Endodermal cell (in vitro differentiated cells): ENCODE data around the gene CTNND2. TPM values are rescaled to one million over a fixed set of nuclear protein-coding genes. Genes with fewer than 3 reads are reported as not detected.
A peak's percentile ranks its signal among the peaks of the same experiment; 100 is the strongest.

Experiments used
- DNase-seq: peaks from one replicate; pipeline ENCODE4 v3.0.0-alpha.2; 2017
- H3K27ac ChIP-seq: 2 replicates; pipeline ENCODE4 v1.5.1; 2013; ENCODE audit warnings: mild to moderate bottlenecking, low read depth, low read length, moderate library complexity
- H3K27me3 ChIP-seq: 2 replicates; pipeline ENCODE4 v1.6.1; 2013; ENCODE audit warnings: mild to moderate bottlenecking, low read length, moderate library complexity; ENCODE audit not compliant: insufficient read depth, control insufficient read depth, poor library complexity, severe bottlenecking
- H3K36me3 ChIP-seq: 2 replicates; pipeline ENCODE4 v1.7.0; 2013; ENCODE audit warnings: mild to moderate bottlenecking, low read length, moderate library complexity; ENCODE audit not compliant: control insufficient read depth, insufficient read depth
- H3K4me1 ChIP-seq: one replicate; pipeline ENCODE4 v1.7.0; 2013; ENCODE audit warnings: low read length; ENCODE audit not compliant: control insufficient read depth, insufficient read depth
- H3K4me3 ChIP-seq: 2 replicates; pipeline ENCODE4 v1.5.1; 2013; ENCODE audit warnings: mild to moderate bottlenecking, low read length, moderate library complexity
- H3K9ac ChIP-seq: 2 replicates; pipeline ENCODE4 v1.6.1; 2013; ENCODE audit warnings: mild to moderate bottlenecking, low read length, moderate library complexity; ENCODE audit not compliant: poor library complexity, severe bottlenecking; ENCODE audit errors: extremely low read depth
- H3K9me3 ChIP-seq: 2 replicates; pipeline ENCODE4 v1.6.1; 2013; ENCODE audit warnings: mild to moderate bottlenecking, low read length, moderate library complexity; ENCODE audit not compliant: control insufficient read depth
- H3K27ac Mint-ChIP-seq: 2 replicates; pipeline ENCODE4 v1.8.0; 2020; ENCODE audit warnings: mixed read lengths
- H3K27me3 Mint-ChIP-seq: 2 replicates; pipeline ENCODE4 v1.8.0; 2021; ENCODE audit warnings: mild to moderate bottlenecking, mixed read lengths; ENCODE audit not compliant: insufficient read depth
- H3K36me3 Mint-ChIP-seq: 2 replicates; pipeline ENCODE4 v1.8.0; 2020; ENCODE audit warnings: low read depth, mixed read lengths
- H3K4me1 Mint-ChIP-seq: 2 replicates; pipeline ENCODE4 v1.8.0; 2020; ENCODE audit warnings: mixed read lengths
- H3K4me3 Mint-ChIP-seq: 2 replicates; pipeline ENCODE4 v1.8.0; 2020; ENCODE audit warnings: mild to moderate bottlenecking, moderate library complexity, mixed read lengths
- H3K9me3 Mint-ChIP-seq: 2 replicates; pipeline ENCODE4 v1.8.0; 2020; ENCODE audit warnings: mild to moderate bottlenecking, mixed read lengths
- CTCF ChIP-seq: fragments of 200-600 bp; sonication (generic); conservative IDR thresholded peaks from 2 replicates; pipeline ENCODE4 v1.5.0; 2021; ENCODE audit warnings: antibody characterized with exemption, mild to moderate bottlenecking
- whole genome bisulfite sequencing, 2 experiments: methylation state at CpG; one replicate each; pipeline versions ENCODE4 v1.1.5 to v1.1.7; 2013; ENCODE audit warnings: missing lambda C conversion rate in 2 of 2, mixed read lengths in 1 of 2; ENCODE audit not compliant: insufficient coverage in 1 of 2, insufficient read length in 1 of 2; 5-methylcytosine and 5-hydroxymethylcytosine counted together
- total RNA-seq, 2 donors: library from RNA; stranded (reverse); fragmentation: NEBNext Ultra II Directional in 1 of 2; extraction: Animal tissue kit (Norgen Biotek cat#: 25700) in 1 of 2; gene quantifications; 2 replicates in 1 of 2; 3 replicates in 1 of 2; pipeline ENCODE4 v1.2.1, GENCODE V29; 2021

The CTNND2 gene
- total RNA-seq, 2 donors from 2014 or later = 6.5 to 10.3 TPM

GRCh38 chr5:11300736-11301135 is 603.5 kb downstream of the CTNND2 start:
- no peaks in the 10 kb centered on the region for H3K36me3 Mint-ChIP-seq
- H3K4me1 Mint-ChIP-seq = no peaks in the 10 kb centered on the region
- Histone ChIP-seq H3K27me3 (no peaks in the 10 kb centered on the region), H3K27ac (no peak overlapping the region), H3K4me1 (no peaks in the 10 kb centered on the region), H3K9me3 (no peaks in the 10 kb centered on the region), H3K36me3 (no peaks in the 10 kb centered on the region), H3K9ac (no peak overlapping the region), H3K4me3 (no peak overlapping the region)
- H3K27me3 Mint-ChIP-seq = no peaks in the 10 kb centered on the region
- no peak for TF ChIP-seq CTCF
- peak overlapping the region; percentile 59 for H3K27ac Mint-ChIP-seq
- no peak overlapping the region for H3K4me3 Mint-ChIP-seq
- 60 to 88% methylated on average over 1 to 5 of the region's 5 CpGs for WGBS, 2 experiments
- DNase-seq = no peak
- no peaks in the 10 kb centered on the region for H3K9me3 Mint-ChIP-seq

GRCh38 chr5:11298877-11299276 is 605.4 kb downstream of the CTNND2 start:
- TF ChIP-seq CTCF = no peak
- no peaks in the 10 kb centered on the region for H3K4me1 Mint-ChIP-seq
- H3K27me3 Mint-ChIP-seq = no peaks in the 10 kb centered on the region
- Histone ChIP-seq H3K27ac (no peak overlapping the region), H3K4me3 (no peak overlapping the region), H3K36me3 (no peaks in the 10 kb centered on the region), H3K4me1 (no peaks in the 10 kb centered on the region), H3K9me3 (no peaks in the 10 kb centered on the region), H3K9ac (no peak overlapping the region), H3K27me3 (no peaks in the 10 kb centered on the region)
- no peaks in the 10 kb centered on the region for H3K36me3 Mint-ChIP-seq
- DNase-seq = no peak
- no peak overlapping the region for H3K27ac Mint-ChIP-seq
- 94 to 100% methylated on average over 2 to 3 of the region's 4 CpGs for WGBS, 2 experiments
- no peaks in the 10 kb centered on the region for H3K9me3 Mint-ChIP-seq
- H3K4me3 Mint-ChIP-seq = no peak overlapping the region

GRCh38 chr5:11293523-11293922 is 610.7 kb downstream of the CTNND2 start:
- H3K4me1 ChIP-seq = no peaks in the 10 kb centered on the region
- no peak for DNase-seq
- no peaks in the 10 kb centered on the region for H3K36me3 ChIP-seq
- H3K4me1 Mint-ChIP-seq = peaks cover 2% of the 10 kb centered on the region
- no peak overlapping the region for H3K27ac ChIP-seq
- no peak for TF ChIP-seq CTCF
- H3K36me3 Mint-ChIP-seq = no peaks in the 10 kb centered on the region
- no peaks in the 10 kb centered on the region for H3K9me3 Mint-ChIP-seq
- H3K27ac Mint-ChIP-seq = no peak overlapping the region
- no peak overlapping the region for H3K4me3 Mint-ChIP-seq
- no peaks in the 10 kb centered on the region for H3K27me3 Mint-ChIP-seq
- no peak overlapping the region for H3K4me3 ChIP-seq
- WGBS, 2 experiments = 80% methylated on average over 2 of the region's 2 CpGs; no CpG with 5 or more reads in 1 of the 2 experiments
- no peaks in the 10 kb centered on the region for H3K9me3 ChIP-seq
- H3K27me3 ChIP-seq = no peaks in the 10 kb centered on the region
- H3K9ac ChIP-seq = no peak overlapping the region
